Neural cell (in vitro differentiated cells): ENCODE measurements around the gene SUPT3H. TPM values are rescaled to one million over a fixed set of nuclear protein-coding genes. Genes with fewer than 3 reads are reported as not detected.

Experiments
- H2AFZ ChIP-seq: fragments of 200-600, 300-800 bp; sonication (generic), shearing (Covaris generic); 2 replicates; pipeline ENCODE4 v1.6.0; 2014; ENCODE audit warnings: low read depth, mild to moderate bottlenecking, antibody characterized with exemption, low read length, moderate library complexity
- H3F3A ChIP-seq: fragments of 200-600 bp; shearing (Covaris generic); 2 replicates; pipeline ENCODE4 v1.6.1; 2016; ENCODE audit warnings: mild to moderate bottlenecking, moderate library complexity, mixed read lengths, antibody characterized with exemption, low read length; ENCODE audit not compliant: insufficient read depth, poor library complexity, severe bottlenecking
- H3K27ac ChIP-seq: fragments of 200-600, 300-800 bp; sonication (generic), shearing (Covaris generic); 2 replicates; pipeline ENCODE4 v1.5.1; 2014; ENCODE audit warnings: mild to moderate bottlenecking, low read length, moderate library complexity
- H3K27me3 ChIP-seq: fragments of 300-800, 200-600 bp; sonication (generic), shearing (Covaris generic); 2 replicates; pipeline ENCODE4 v1.6.0; 2014; ENCODE audit warnings: mild to moderate bottlenecking, low read depth, low read length, moderate library complexity; ENCODE audit not compliant: insufficient read depth
- H3K36me3 ChIP-seq: fragments of 300-800, 200-600 bp; sonication (generic), shearing (Covaris generic); 2 replicates; pipeline ENCODE4 v1.5.1; 2014; ENCODE audit warnings: mild to moderate bottlenecking, antibody characterized with exemption, low read length, moderate library complexity; ENCODE audit not compliant: insufficient read depth
- H3K4me2 ChIP-seq: fragments of 300-800, 200-600 bp; sonication (generic), shearing (Covaris generic); 2 replicates; pipeline ENCODE4 v1.6.0; 2014; ENCODE audit warnings: mild to moderate bottlenecking, low read length
- H3K4me3 ChIP-seq: fragments of 300-800, 200-600 bp; sonication (generic), shearing (Covaris generic); 2 replicates; pipeline ENCODE4 v1.5.1; 2014; ENCODE audit warnings: mild to moderate bottlenecking, low read length, moderate library complexity
- H3K79me2 ChIP-seq: fragments of 200-600 bp; shearing (Covaris generic); replicated peaks from 2 replicates; pipeline ENCODE4 v1.6.0; 2014; ENCODE audit warnings: mild to moderate bottlenecking, low read length, moderate library complexity; ENCODE audit not compliant: insufficient read depth
- H3K9ac ChIP-seq: fragments of 300-800, 200-600 bp; sonication (generic), shearing (Covaris generic); 2 replicates; pipeline ENCODE4 v1.6.1; 2016; ENCODE audit warnings: mild to moderate bottlenecking, low read length, mixed read lengths
- H3K9me2 ChIP-seq: fragments of 200-600 bp; shearing (Covaris generic); 2 replicates; pipeline ENCODE4 v1.6.1; 2016; ENCODE audit warnings: mild to moderate bottlenecking, low read length, mixed read lengths; ENCODE audit not compliant: insufficient read depth
- H3K9me3 ChIP-seq: fragments of 200-600, 300-800 bp; sonication (generic), shearing (Covaris generic); 2 replicates; pipeline ENCODE4 v1.6.1; 2016; ENCODE audit warnings: mild to moderate bottlenecking, mixed run types, low read length, moderate library complexity, mixed read lengths
- H4K20me1 ChIP-seq: fragments of 200-600 bp; shearing (Covaris generic); 2 replicates; pipeline ENCODE4 v1.6.1; 2016; ENCODE audit warnings: mild to moderate bottlenecking, mixed run types; ENCODE audit not compliant: insufficient read depth
- CTCF ChIP-seq: fragments of 450-650 bp; IDR thresholded peaks from 2 replicates; pipeline ENCODE4 v1.5.1; 2014; ENCODE audit warnings: antibody characterized with exemption, mild to moderate bottlenecking, moderate library complexity; ENCODE audit not compliant: poor library complexity, severe bottlenecking
- EP300 ChIP-seq: fragments of 450-650 bp; conservative IDR thresholded peaks from 2 replicates; pipeline ENCODE4 v1.6.1; 2014; ENCODE audit warnings: antibody characterized with exemption, mild to moderate bottlenecking, moderate library complexity; ENCODE audit not compliant: poor library complexity, severe bottlenecking
- EZH2 ChIP-seq: fragments of 200-600, 300-800 bp; shearing (Covaris generic), sonication (generic); IDR thresholded peaks from 2 replicates; pipeline ENCODE4 v1.6.1; 2014; ENCODE audit warnings: antibody characterized with exemption, low read length, borderline replicate concordance, mild to moderate bottlenecking; ENCODE audit not compliant: insufficient read depth, poor library complexity, severe bottlenecking
- MXI1 ChIP-seq: fragments of 450-650 bp; conservative IDR thresholded peaks from 2 replicates; pipeline ENCODE4 v1.6.1; 2014; ENCODE audit warnings: antibody characterized with exemption, mild to moderate bottlenecking; ENCODE audit not compliant: poor library complexity, severe bottlenecking
- POLR2AphosphoS5 ChIP-seq: IDR thresholded peaks from 2 replicates; pipeline ENCODE4 v1.6.1; 2012
- RAD21 ChIP-seq: fragments of 450-650 bp; conservative IDR thresholded peaks from 2 replicates; pipeline ENCODE4 v1.6.1; 2014; ENCODE audit warnings: antibody characterized with exemption, mild to moderate bottlenecking, moderate library complexity
- SMC3 ChIP-seq: fragments of 450-650 bp; conservative IDR thresholded peaks from 2 replicates; pipeline ENCODE4 v1.6.1; 2014; ENCODE audit warnings: antibody characterized with exemption, mild to moderate bottlenecking, moderate library complexity; ENCODE audit not compliant: poor library complexity
- TAF1 ChIP-seq: IDR thresholded peaks from 2 replicates; pipeline ENCODE4 v1.6.1; 2012; ENCODE audit warnings: low read depth
- polyA plus RNA-seq: library from polyadenylated mRNA; depleted of rRNA; stranded (reverse); fragments of >200 nt; gene quantifications from 2 replicates; pipeline ENCODE4 v1.2.3, GENCODE V29; 2014
- TF ChIP-seq, protein P1 (sequence below): IDR thresholded peaks from 2 replicates; pipeline ENCODE4 v1.6.1; 2012; ENCODE audit warnings: borderline replicate concordance

The SUPT3H gene
- polyA plus RNA-seq, 1 donor from 2014 or later: 6.8 TPM

- no peaks in the 10 kb centered on the region for H3K9me2 ChIP-seq
- H3K27me3 ChIP-seq: no peaks in the 10 kb centered on the region
- no peak overlapping the region for H2AFZ ChIP-seq
- H3K9ac ChIP-seq: no peak overlapping the region
- no peak for TF ChIP-seq EZH2
- TF ChIP-seq MXI1: no peak
- TF ChIP-seq TAF1: no peak
- no peak for TF ChIP-seq POLR2AphosphoS5
- no peak for TF ChIP-seq RAD21
- TF ChIP-seq CTCF: no peak
- TF ChIP-seq, protein P1, sequence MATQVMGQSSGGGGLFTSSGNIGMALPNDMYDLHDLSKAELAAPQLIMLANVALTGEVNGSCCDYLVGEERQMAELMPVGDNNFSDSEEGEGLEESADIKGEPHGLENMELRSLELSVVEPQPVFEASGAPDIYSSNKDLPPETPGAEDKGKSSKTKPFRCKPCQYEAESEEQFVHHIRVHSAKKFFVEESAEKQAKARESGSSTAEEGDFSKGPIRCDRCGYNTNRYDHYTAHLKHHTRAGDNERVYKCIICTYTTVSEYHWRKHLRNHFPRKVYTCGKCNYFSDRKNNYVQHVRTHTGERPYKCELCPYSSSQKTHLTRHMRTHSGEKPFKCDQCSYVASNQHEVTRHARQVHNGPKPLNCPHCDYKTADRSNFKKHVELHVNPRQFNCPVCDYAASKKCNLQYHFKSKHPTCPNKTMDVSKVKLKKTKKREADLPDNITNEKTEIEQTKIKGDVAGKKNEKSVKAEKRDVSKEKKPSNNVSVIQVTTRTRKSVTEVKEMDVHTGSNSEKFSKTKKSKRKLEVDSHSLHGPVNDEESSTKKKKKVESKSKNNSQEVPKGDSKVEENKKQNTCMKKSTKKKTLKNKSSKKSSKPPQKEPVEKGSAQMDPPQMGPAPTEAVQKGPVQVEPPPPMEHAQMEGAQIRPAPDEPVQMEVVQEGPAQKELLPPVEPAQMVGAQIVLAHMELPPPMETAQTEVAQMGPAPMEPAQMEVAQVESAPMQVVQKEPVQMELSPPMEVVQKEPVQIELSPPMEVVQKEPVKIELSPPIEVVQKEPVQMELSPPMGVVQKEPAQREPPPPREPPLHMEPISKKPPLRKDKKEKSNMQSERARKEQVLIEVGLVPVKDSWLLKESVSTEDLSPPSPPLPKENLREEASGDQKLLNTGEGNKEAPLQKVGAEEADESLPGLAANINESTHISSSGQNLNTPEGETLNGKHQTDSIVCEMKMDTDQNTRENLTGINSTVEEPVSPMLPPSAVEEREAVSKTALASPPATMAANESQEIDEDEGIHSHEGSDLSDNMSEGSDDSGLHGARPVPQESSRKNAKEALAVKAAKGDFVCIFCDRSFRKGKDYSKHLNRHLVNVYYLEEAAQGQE: no peak
- TF ChIP-seq SMC3: no peak
- no peak for TF ChIP-seq EP300
- H3K4me3 ChIP-seq: no peak overlapping the region
- no peaks in the 10 kb centered on the region for H4K20me1 ChIP-seq
- no peaks in the 10 kb centered on the region for H3F3A ChIP-seq
- H3K27ac ChIP-seq: no peak overlapping the region
- no peaks in the 10 kb centered on the region for H3K36me3 ChIP-seq
- no peak overlapping the region for H3K4me2 ChIP-seq
- H3K9me3 ChIP-seq: no peaks in the 10 kb centered on the region
- H3K79me2 ChIP-seq: no peaks in the 10 kb centered on the region
Measured at GRCh38 chr6:44828780-44829179, 549.0 kb downstream of the SUPT3H start.

GRCh38 chr6:44826025-44826676 is 551.6 kb downstream of the SUPT3H start:
- no peaks in the 10 kb centered on the region for H4K20me1 ChIP-seq
- no peaks in the 10 kb centered on the region for H3F3A ChIP-seq
- no peak overlapping the region for H3K4me3 ChIP-seq
- no peak overlapping the region for H3K27ac ChIP-seq
- no peak for TF ChIP-seq CTCF
- no peak for TF ChIP-seq TAF1
- no peak for TF ChIP-seq RAD21
- no peaks in the 10 kb centered on the region for H3K27me3 ChIP-seq
- no peaks in the 10 kb centered on the region for H3K9me2 ChIP-seq
- H3K9me3 ChIP-seq: no peaks in the 10 kb centered on the region
- H3K9ac ChIP-seq: no peak overlapping the region
- no peak overlapping the region for H2AFZ ChIP-seq
- no peaks in the 10 kb centered on the region for H3K36me3 ChIP-seq
- H3K4me2 ChIP-seq: no peak overlapping the region
- no peaks in the 10 kb centered on the region for H3K79me2 ChIP-seq
